IMR-90 (cell line): Measurements from ENCODE around the gene WDR89. TPM values are rescaled to one million over a fixed set of nuclear protein-coding genes. Genes with fewer than 3 reads are reported as not detected.

Source experiments
- ATAC-seq: fragments of 200-7000 bp; cut with Tn5 transposase; 2 replicates; pipeline ENCODE4 v1.9.1; 2020; ENCODE audit warnings: low read depth, mild to moderate bottlenecking, moderate library complexity
- BruUV-seq: library from RNA; stranded (reverse); fragments of 400-500 nt; replicated peaks from 2 replicates; lab custom pipeline; 2021; lab: Mats Ljungman, UMichigan
- CTCF ChIA-PET: fragments of 300-600 bp; formaldehyde crosslinking; extraction: SDS; loops from one replicate; lab custom pipeline; 2021; ENCODE audit warnings: antibody characterized with exemption; lab: Yijun Ruan, JAX
- POLR2A ChIA-PET: fragments of 300-600 bp; sonication (Branson Sonifier 250); formaldehyde crosslinking; loops from one replicate; lab custom pipeline; 2022; ENCODE audit warnings: antibody characterized with exemption; ENCODE audit not compliant: unreplicated experiment; lab: Charles Lee
- DNase-seq: peaks from one replicate; pipeline ENCODE4 v3.0.0; 2013
- H2AFZ ChIP-seq: replicated peaks from 2 replicates; pipeline ENCODE3; 2013; ENCODE audit warnings: low read length, mild to moderate bottlenecking; ENCODE audit not compliant: poor library complexity
- H2AK5ac ChIP-seq: 2 replicates; pipeline ENCODE4 v1.6.1; 2013; ENCODE audit warnings: low read depth, low read length, inconsistent platforms
- H2AK9ac ChIP-seq: replicated peaks from 2 replicates; pipeline ENCODE3; 2013; ENCODE audit warnings: mild to moderate bottlenecking, low read depth, low read length, moderate library complexity; ENCODE audit not compliant: poor library complexity
- H2BK120ac ChIP-seq: 2 replicates; pipeline ENCODE4 v1.6.1; 2013; ENCODE audit warnings: low read depth, low read length, inconsistent platforms
- H2BK15ac ChIP-seq: 3 replicates; pipeline ENCODE4 v1.6.1; 2013; ENCODE audit warnings: low read depth, low read length, inconsistent platforms
- H2BK20ac ChIP-seq: 2 replicates; pipeline ENCODE4 v1.6.1; 2013; ENCODE audit warnings: low read depth, mild to moderate bottlenecking, inconsistent platforms, low read length, moderate library complexity
- H2BK5ac ChIP-seq: 2 replicates; pipeline ENCODE4 v1.6.1; 2013; ENCODE audit warnings: mild to moderate bottlenecking, low read depth, low read length, inconsistent platforms; ENCODE audit not compliant: poor library complexity, severe bottlenecking
- H3K14ac ChIP-seq: replicated peaks from 2 replicates; pipeline ENCODE4 v1.6.1; 2013; ENCODE audit warnings: low read depth, low read length, inconsistent platforms
- H3K18ac ChIP-seq: 2 replicates; pipeline ENCODE4 v1.6.1; 2013; ENCODE audit warnings: low read depth, low read length, control low read depth
- H3K23ac ChIP-seq: 2 replicates; pipeline ENCODE4 v1.6.1; 2013; ENCODE audit warnings: low read depth, low read length, inconsistent platforms
- H3K27ac ChIP-seq: 2 replicates; pipeline ENCODE4 v1.5.1; 2013; ENCODE audit warnings: mild to moderate bottlenecking, control low read depth, low read length; ENCODE audit not compliant: insufficient read depth
- H3K27me3 ChIP-seq: 2 replicates; pipeline ENCODE4 v1.6.1; 2013; ENCODE audit warnings: low read length; ENCODE audit not compliant: control insufficient read depth, insufficient read depth
- H3K36me3 ChIP-seq: 2 replicates; pipeline ENCODE4 v1.6.1; 2013; ENCODE audit warnings: low read length, mixed read lengths; ENCODE audit not compliant: control insufficient read depth, insufficient read depth
- H3K4ac ChIP-seq: 2 replicates; pipeline ENCODE4 v1.6.1; 2013; ENCODE audit warnings: low read depth, low read length, inconsistent platforms
- H3K4me1 ChIP-seq: 2 replicates; pipeline ENCODE4 v1.6.1; 2013; ENCODE audit warnings: low read length, mixed read lengths; ENCODE audit not compliant: control insufficient read depth, insufficient read depth
- H3K4me2 ChIP-seq: 2 replicates; pipeline ENCODE4 v1.6.1; 2013; ENCODE audit warnings: low read depth, mild to moderate bottlenecking, control low read depth, low read length, moderate library complexity
- H3K4me3 ChIP-seq: 2 replicates; pipeline ENCODE4 v1.5.1; 2013; ENCODE audit warnings: low read depth, mild to moderate bottlenecking, control low read depth, low read length, moderate library complexity; ENCODE audit not compliant: insufficient read depth
- H3K56ac ChIP-seq: 2 replicates; pipeline ENCODE4 v1.6.1; 2013; ENCODE audit warnings: low read length, inconsistent platforms; ENCODE audit not compliant: insufficient read depth; ENCODE audit errors: extremely low read depth
- H3K79me1 ChIP-seq, 2 experiments: 2 replicates each; pipeline ENCODE4 v1.6.1; 2013; ENCODE audit warnings: low read length in 2 of 2, inconsistent platforms in 1 of 2, low read depth in 1 of 2
- H3K9ac ChIP-seq: 2 replicates; pipeline ENCODE4 v1.6.1; 2013; ENCODE audit warnings: low read depth, low read length, control low read depth
- H3K9me1 ChIP-seq: 2 replicates; pipeline ENCODE4 v1.6.1; 2013; ENCODE audit warnings: low read length, inconsistent platforms; ENCODE audit not compliant: insufficient read depth
- H3K9me3 ChIP-seq: 2 replicates; pipeline ENCODE4 v1.6.1; 2013; ENCODE audit warnings: low read length; ENCODE audit not compliant: control insufficient read depth, insufficient read depth
- H4K20me1 ChIP-seq: 2 replicates; pipeline ENCODE4 v1.6.1; 2013; ENCODE audit warnings: low read length, inconsistent platforms; ENCODE audit not compliant: insufficient read depth
- H4K5ac ChIP-seq: 2 replicates; pipeline ENCODE4 v1.6.1; 2013; ENCODE audit warnings: mild to moderate bottlenecking, low read depth, low read length, control low read depth
- H4K8ac ChIP-seq, 2 experiments: 2 replicates each; pipeline ENCODE4 v1.6.1; 2013; ENCODE audit warnings: low read depth in 2 of 2, low read length in 2 of 2, control low read depth in 1 of 2, inconsistent platforms in 1 of 2
- H4K91ac ChIP-seq: 2 replicates; pipeline ENCODE4 v1.6.1; 2013; ENCODE audit warnings: low read depth, low read length, inconsistent platforms; ENCODE audit not compliant: insufficient read depth
- CHD1 ChIP-seq: IDR thresholded peaks from 2 replicates; pipeline ENCODE4 v1.6.1; 2012; ENCODE audit warnings: low read depth, low read length, improper control_type of control experiment
- RAD21 ChIP-seq: IDR thresholded peaks from 2 replicates; pipeline ENCODE4 v1.6.1; 2012; ENCODE audit warnings: low read length, improper control_type of control experiment
- RCOR1 ChIP-seq: IDR thresholded peaks from 2 replicates; pipeline ENCODE4 v1.6.1; 2012; ENCODE audit warnings: mild to moderate bottlenecking, low read length, improper control_type of control experiment; ENCODE audit not compliant: insufficient replicate concordance
- SMC3 ChIP-seq: fragments of 150-350 bp; IDR thresholded peaks from 2 replicates; pipeline ENCODE4 v1.6.1; 2016; ENCODE audit warnings: low read depth, mild to moderate bottlenecking, antibody characterized with exemption, low read length, moderate library complexity
- WGBS, 2 experiments: methylation state at CpG; one replicate each; pipeline versions ENCODE4 v1.1.5 to v1.1.7; 2013; ENCODE audit warnings: missing lambda C conversion rate in 2 of 2; ENCODE audit not compliant: insufficient read length in 1 of 2; ENCODE audit errors: extremely low coverage in 2 of 2; 5-methylcytosine and 5-hydroxymethylcytosine counted together
- dilution Hi-C: fragments of 300-500 bp; cut with HindIII; formaldehyde crosslinking; loops from one replicate; pipeline ENCODE4 v1.14.3; 2018; ENCODE audit warnings: low sequenced_read_pairs; ENCODE audit not compliant: unreplicated experiment
- in situ Hi-C: fragments of 300-500 bp; cut with MboI; formaldehyde crosslinking; loops from 3 replicates; pipeline ENCODE4 v1.14.3; 2019; ENCODE audit warnings: low sequenced_read_pairs, inconsistent platforms, mixed read lengths
- intact Hi-C: fragments of 100-400 bp; cut with micrococcal nuclease; formaldehyde crosslinking; loops from 2 replicates; pipeline ENCODE4 v1.10.0; 2022
- polyA plus RNA-seq, 3 experiments: library from polyadenylated mRNA; depleted of rRNA; stranded (reverse); fragments of >200 nt; gene quantifications; 2 replicates each; pipeline ENCODE4 v1.2.3, GENCODE V29; 2012; ENCODE audit warnings: low replicate concordance in 1 of 3
- total RNA-seq: library from RNA; depleted of rRNA; stranded (reverse); fragments of >200 nt; gene quantifications from 2 replicates; pipeline ENCODE4 v1.2.3, GENCODE V29; 2012
- TF ChIP-seq, protein P1 (sequence below): fragments of 150-350 bp; IDR thresholded peaks from 2 replicates; pipeline ENCODE4 v1.6.1; 2016; ENCODE audit warnings: low read depth, mild to moderate bottlenecking, low read length, moderate library complexity, borderline replicate concordance

Gene WDR89
- total and polyA plus RNA-seq, 2 of the 4 experiments (the other 2 are of a cell fraction) = 4.3 to 10.2 TPM

DNA sequence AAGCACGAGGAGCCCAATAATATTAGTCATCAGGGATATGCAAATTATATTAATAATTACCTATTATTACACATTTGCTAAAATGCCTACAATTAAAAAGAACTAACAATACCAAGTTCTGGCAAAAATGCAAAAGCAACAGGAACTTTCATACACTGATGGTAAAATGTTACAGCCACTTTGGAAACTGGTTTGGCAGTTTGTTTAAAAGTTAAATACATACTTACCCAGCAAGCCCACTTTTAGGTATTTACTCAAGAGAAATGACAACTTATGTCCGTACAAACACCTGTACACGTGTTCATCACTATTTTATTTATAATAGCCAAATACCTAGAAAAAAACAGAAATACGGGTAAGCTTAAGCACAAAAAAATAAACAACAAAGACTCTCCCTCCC lies 17.0 kb downstream of the WDR89 start:
- Histone ChIP-seq H3K4me2 (no peak overlapping the region), H2AK9ac (no peak overlapping the region), H4K5ac (no peak overlapping the region), H3K4me3 (no peak overlapping the region), H4K91ac (no peak overlapping the region), H3K18ac (no peak overlapping the region), H3K4me1 (no peaks in the 10 kb centered on the region), H3K9me3 (no peaks in the 10 kb centered on the region), H2BK15ac (no peak overlapping the region), H2BK120ac (no peak overlapping the region), H3K4ac (no peak overlapping the region), H4K8ac (no peak overlapping the region), H3K36me3 (0 out of 2 replicates have a peak, but pooled peaks cover 3% of the 10 kb centered on the region), H3K27ac (no peak overlapping the region), H2BK5ac (no peak overlapping the region), H4K20me1 (no peaks in the 10 kb centered on the region), H3K79me1 (peaks cover 13 to 23% of the 10 kb centered on the region in 2 experiments), H2AK5ac (no peak overlapping the region), H3K9ac (no peak overlapping the region), H3K56ac (no peak overlapping the region), H2AFZ (no peak overlapping the region), H3K27me3 (no peaks in the 10 kb centered on the region), H3K23ac (no peak overlapping the region), H2BK20ac (no peak overlapping the region), H3K14ac (no peak overlapping the region), H3K9me1 (no peaks in the 10 kb centered on the region)
- POLR2A ChIA-PET = no interaction called here
- in situ Hi-C loops (no loop called here), intact Hi-C loops (no loop called here), dilution Hi-C loops (no loop called here)
- CTCF ChIA-PET = no interaction called here
- no TSS peak for BruUV-seq
- WGBS, 2 experiments = no CpG with 5 or more reads among the region's 4 CpGs
- DNase-seq = no peak
- ATAC-seq = no peak
- TF ChIP-seq CHD1 = no peak
- TF ChIP-seq SMC3 = no peak
- TF ChIP-seq RCOR1 = no peak
- TF ChIP-seq, protein P1, sequence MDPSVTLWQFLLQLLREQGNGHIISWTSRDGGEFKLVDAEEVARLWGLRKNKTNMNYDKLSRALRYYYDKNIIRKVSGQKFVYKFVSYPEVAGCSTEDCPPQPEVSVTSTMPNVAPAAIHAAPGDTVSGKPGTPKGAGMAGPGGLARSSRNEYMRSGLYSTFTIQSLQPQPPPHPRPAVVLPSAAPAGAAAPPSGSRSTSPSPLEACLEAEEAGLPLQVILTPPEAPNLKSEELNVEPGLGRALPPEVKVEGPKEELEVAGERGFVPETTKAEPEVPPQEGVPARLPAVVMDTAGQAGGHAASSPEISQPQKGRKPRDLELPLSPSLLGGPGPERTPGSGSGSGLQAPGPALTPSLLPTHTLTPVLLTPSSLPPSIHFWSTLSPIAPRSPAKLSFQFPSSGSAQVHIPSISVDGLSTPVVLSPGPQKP = no peak
- no peak for TF ChIP-seq RAD21
